Epithelial cell of esophagus (primary cell): Measurements from ENCODE around the gene FOXD3.
A peak's percentile ranks its signal among the peaks of the same experiment; 100 is the strongest.

Source experiments
- DNase-seq: peaks from one replicate; pipeline ENCODE4 v3.0.0; 2010; ENCODE audit warnings: low read depth
- H3K4me3 ChIP-seq: 2 replicates; pipeline ENCODE4 v1.5.1; 2011; ENCODE audit warnings: mild to moderate bottlenecking, low read length, control low read depth
- TF ChIP-seq, protein P1 (sequence below): IDR thresholded peaks from 2 replicates; pipeline ENCODE4 v1.5.1; 2011; ENCODE audit warnings: low read depth, mild to moderate bottlenecking, low read length, control low read depth, inconsistent platforms; ENCODE audit not compliant: insufficient read depth; ENCODE audit errors: missing control alignments

FOXD3 gene

DNA sequence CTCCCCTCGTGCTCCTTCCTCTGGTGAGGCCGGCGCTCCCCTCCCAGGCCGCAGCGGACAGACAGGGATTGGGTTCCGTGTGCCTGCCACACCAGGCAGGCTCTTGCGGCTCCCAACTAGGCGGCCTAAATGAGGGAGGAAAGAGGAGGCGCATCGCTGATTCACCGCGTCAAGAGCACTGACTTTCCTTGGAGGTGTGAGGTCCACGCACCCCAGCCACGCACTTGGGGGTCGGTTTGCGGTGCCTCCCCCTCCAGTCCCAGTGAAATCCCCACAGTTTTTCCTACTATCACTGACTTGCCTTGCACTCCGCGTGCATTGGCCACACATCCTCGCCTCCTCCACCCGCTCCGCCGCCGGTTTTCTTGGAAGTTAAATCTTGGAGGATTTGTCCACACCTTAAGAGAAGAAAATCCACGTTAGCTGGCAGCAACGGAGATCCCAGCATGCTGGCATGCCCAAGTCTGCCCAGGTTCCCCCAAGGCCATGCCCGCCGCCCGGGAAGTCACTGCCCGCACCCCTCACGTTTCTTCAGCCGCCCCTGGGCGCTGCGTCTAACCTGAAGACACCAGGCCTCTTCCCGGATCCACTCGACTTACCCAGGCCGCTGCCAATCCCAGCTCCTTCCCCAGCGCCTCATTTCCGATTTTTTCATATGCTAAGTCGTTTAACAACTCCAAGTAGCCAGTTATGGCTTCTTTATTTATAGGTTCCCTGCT lies 1.1 kb upstream of the FOXD3 start:
- TF ChIP-seq, protein P1, sequence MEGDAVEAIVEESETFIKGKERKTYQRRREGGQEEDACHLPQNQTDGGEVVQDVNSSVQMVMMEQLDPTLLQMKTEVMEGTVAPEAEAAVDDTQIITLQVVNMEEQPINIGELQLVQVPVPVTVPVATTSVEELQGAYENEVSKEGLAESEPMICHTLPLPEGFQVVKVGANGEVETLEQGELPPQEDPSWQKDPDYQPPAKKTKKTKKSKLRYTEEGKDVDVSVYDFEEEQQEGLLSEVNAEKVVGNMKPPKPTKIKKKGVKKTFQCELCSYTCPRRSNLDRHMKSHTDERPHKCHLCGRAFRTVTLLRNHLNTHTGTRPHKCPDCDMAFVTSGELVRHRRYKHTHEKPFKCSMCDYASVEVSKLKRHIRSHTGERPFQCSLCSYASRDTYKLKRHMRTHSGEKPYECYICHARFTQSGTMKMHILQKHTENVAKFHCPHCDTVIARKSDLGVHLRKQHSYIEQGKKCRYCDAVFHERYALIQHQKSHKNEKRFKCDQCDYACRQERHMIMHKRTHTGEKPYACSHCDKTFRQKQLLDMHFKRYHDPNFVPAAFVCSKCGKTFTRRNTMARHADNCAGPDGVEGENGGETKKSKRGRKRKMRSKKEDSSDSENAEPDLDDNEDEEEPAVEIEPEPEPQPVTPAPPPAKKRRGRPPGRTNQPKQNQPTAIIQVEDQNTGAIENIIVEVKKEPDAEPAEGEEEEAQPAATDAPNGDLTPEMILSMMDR = no peak
- no peak for DNase-seq
- no peak overlapping the region for H3K4me3 ChIP-seq

DNA sequence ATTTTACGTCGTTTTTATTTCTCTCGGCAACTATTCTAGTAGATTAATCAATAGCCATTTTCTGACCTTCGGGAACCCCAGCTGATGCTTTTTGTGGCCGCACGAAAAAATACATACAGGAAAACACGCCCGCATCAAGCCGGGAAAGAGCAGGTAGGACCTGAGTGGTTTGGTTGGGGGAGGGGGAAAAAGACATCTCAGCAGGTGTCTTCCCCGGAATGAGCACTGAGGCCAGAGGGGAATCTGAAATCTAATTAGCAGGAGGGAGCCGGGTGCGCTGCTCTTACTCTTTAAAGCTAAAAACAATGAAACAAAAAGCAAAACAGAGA lies 618 bp upstream of the FOXD3 start:
- no peak for DNase-seq
- TF ChIP-seq, protein P1 = no peak
- peak overlapping the region; percentile 37 for H3K4me3 ChIP-seq

DNA sequence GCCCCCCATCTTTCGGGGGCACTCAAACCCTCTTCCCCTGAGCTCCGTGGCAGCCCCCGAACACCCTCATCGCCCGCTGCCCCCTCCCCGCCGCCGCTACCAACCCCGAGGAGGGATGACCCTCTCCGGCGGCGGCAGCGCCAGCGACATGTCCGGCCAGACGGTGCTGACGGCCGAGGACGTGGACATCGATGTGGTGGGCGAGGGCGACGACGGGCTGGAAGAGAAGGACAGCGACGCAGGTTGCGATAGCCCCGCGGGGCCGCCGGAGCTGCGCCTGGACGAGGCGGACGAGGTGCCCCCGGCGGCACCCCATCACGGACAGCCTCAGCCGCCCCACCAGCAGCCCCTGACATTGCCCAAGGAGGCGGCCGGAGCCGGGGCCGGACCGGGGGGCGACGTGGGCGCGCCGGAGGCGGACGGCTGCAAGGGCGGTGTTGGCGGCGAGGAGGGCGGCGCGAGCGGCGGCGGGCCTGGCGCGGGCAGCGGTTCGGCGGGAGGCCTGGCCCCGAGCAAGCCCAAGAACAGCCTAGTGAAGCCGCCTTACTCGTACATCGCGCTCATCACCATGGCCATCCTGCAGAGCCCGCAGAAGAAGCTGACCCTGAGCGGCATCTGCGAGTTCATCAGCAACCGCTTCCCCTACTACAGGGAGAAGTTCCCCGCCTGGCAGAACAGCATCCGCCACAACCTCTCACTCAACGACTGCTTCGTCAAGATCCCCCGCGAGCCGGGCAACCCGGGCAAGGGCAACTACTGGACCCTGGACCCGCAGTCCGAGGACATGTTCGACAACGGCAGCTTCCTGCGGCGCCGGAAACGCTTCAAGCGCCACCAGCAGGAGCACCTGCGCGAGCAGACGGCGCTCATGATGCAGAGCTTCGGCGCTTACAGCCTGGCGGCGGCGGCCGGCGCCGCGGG lies 837 bp downstream of the FOXD3 start:
- DNase-seq = peak; percentile 34
- H3K4me3 ChIP-seq = no peak overlapping the region
- TF ChIP-seq, protein P1 = no peak

DNA sequence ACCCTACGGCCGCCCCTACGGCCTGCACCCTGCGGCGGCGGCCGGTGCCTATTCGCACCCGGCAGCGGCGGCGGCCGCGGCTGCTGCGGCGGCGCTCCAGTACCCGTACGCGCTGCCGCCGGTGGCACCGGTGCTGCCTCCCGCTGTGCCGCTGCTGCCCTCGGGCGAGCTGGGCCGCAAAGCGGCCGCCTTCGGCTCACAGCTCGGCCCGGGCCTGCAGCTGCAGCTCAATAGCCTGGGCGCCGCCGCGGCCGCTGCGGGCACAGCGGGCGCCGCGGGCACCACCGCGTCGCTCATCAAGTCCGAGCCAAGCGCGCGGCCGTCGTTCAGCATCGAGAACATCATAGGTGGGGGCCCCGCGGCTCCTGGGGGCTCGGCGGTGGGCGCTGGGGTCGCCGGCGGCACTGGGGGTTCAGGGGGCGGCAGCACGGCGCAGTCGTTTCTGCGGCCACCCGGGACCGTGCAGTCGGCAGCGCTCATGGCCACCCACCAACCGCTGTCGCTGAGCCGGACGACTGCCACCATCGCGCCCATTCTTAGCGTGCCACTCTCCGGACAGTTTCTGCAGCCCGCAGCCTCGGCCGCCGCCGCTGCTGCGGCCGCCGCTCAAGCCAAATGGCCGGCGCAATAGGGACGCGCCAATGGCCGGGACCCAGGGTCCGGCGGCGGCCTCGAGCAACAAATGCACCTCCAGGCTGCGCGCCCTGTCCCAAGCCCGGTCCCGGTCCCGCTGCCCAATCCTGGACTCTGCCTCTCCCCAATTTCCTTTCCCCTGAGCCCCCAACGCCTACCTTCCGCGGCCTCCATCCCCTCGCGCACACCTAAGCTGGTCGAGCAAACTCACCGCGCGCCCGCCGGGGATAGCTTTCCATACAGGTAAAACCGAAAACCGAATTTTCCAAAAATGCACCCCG lies 1.8 kb downstream of the FOXD3 start:
- DNase-seq = no peak
- H3K4me3 ChIP-seq = no peak overlapping the region
- TF ChIP-seq, protein P1 = no peak

DNA sequence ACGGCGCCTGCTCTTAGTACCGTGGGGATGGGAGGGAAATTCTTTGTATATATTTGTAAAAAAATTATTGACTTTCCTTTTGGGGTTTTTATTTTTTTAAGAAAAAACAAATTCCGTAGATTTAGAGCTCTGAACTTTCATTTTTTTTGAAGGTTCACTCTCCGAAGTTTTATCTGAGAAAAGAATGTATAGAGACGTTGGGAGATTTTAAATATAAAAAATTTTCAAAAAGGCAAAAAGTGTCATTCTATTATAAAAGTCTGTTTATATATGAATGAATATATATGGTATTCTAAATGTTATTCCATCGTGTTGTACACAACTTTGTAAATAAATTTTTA lies 2.4 kb downstream of the FOXD3 start:
- no peak for DNase-seq
- H3K4me3 ChIP-seq = no peak overlapping the region
- TF ChIP-seq, protein P1 = no peak

DNA sequence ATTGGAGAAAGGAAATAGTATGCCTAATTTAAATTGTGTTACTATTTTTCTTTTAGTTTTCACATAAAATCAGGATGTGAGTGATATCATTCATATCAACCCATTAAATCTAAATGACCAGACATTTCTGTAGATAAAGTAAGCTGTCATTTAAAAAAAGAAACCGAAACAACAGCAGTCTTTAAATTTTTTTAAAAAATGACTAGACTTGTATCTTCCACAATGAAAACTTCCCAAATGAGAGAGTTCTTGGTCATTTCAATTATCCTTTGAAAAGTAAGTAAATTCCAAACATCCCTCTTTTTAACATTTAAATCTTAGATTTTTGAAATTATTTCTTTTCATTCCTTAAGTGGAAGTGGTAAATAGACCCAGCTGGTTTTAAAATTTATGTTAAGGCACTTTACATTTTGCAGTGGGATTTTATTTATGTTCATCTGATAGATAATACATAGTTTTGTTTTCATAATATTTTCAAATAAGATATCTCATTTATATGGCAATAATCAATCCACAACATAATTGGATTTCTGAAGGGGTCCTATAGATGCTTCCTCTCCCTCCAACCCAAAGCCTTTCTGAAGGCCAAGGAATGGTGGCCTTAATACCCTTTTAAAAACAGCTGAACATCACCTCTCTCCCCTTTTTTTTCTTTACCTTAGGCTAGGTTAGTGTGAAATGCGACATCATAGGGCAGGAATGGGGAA lies 3.1 kb downstream of the FOXD3 start:
- no peak overlapping the region for H3K4me3 ChIP-seq
- TF ChIP-seq, protein P1 = no peak
- no peak for DNase-seq
